Stimulated activated CD8-positive, alpha-beta memory T cell treated with anti-CD3 and anti-CD28 coated beads, Interleukin-7, amount 100 ng/mL, for 4 hours (primary cell): ENCODE results near the gene ARHGAP30.

Source experiments
- DNase-seq, 2 donors: peaks; one replicate each; pipeline ENCODE4 v3.0.0-alpha.2; 2020; ENCODE audit warnings: low read depth in 2 of 2

Gene ARHGAP30

GRCh38 chr1:161012420-161012819, 57.3 kb downstream of the ARHGAP30 start:
- no peak for DNase-seq

- DNase-seq, result no peak
Measured at GRCh38 chr1:161009602-161010211, 60.0 kb downstream of the ARHGAP30 start.

- no peak for DNase-seq
Measured at GRCh38 chr1:161008869-161009510, 60.7 kb downstream of the ARHGAP30 start.

- DNase-seq, result no peak
Measured at GRCh38 chr1:161007369-161007768, 62.3 kb downstream of the ARHGAP30 start.

GRCh38 chr1:161006563-161006962, 63.1 kb downstream of the ARHGAP30 start:
- no peak for DNase-seq

GRCh38 chr1:161001525-161001924, 68.2 kb downstream of the ARHGAP30 start:
- DNase-seq, result no peak

- DNase-seq, result no peak
Measured at GRCh38 chr1:161000736-161001480, 68.8 kb downstream of the ARHGAP30 start.

GRCh38 chr1:160999376-160999775, 70.3 kb downstream of the ARHGAP30 start:
- DNase-seq, result no peak

- peak; percentile 12 to 43 for DNase-seq
Measured at GRCh38 chr1:160997323-160998038, 72.2 kb downstream of the ARHGAP30 start.
